ENCODE results near the gene BTBD10.

DNA sequence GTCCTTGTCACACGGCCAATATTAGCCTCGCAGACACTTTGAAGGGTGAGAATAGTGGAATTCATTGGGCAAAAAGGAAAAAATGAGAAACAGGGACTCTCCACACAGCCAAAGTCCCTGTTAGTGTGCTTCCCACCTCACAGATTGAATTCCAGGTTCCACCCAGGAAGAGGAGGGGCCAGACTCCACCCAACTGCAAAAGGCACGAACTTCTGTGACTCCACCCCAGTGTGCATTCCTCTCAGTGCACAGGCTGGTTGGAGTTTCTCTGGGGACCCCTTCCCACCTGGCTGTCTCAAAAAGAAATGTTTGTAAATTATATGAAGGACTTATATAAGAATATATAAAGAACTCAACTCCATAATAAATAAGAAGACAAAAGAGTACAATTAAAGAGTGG, 12.1 kb upstream of the BTBD10 start:
- TF ChIP-seq, protein P1, sequence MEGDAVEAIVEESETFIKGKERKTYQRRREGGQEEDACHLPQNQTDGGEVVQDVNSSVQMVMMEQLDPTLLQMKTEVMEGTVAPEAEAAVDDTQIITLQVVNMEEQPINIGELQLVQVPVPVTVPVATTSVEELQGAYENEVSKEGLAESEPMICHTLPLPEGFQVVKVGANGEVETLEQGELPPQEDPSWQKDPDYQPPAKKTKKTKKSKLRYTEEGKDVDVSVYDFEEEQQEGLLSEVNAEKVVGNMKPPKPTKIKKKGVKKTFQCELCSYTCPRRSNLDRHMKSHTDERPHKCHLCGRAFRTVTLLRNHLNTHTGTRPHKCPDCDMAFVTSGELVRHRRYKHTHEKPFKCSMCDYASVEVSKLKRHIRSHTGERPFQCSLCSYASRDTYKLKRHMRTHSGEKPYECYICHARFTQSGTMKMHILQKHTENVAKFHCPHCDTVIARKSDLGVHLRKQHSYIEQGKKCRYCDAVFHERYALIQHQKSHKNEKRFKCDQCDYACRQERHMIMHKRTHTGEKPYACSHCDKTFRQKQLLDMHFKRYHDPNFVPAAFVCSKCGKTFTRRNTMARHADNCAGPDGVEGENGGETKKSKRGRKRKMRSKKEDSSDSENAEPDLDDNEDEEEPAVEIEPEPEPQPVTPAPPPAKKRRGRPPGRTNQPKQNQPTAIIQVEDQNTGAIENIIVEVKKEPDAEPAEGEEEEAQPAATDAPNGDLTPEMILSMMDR (IDR thresholded peaks at IDR 0.05): no peak
- TF ChIP-seq POLR2A (IDR thresholded peaks at IDR 0.05) (no peak), POLR2AphosphoS5 (IDR thresholded peaks at IDR 0.05) (no peak)

All from gastroesophageal sphincter (tissue), 3 donors.